GM12873 (cell line): ENCODE results near the gene SLC4A2.

Experiments used
- TF ChIP-seq, protein P1 (sequence below): IDR thresholded peaks from 2 replicates; pipeline ENCODE4 v1.5.1; 2012; ENCODE audit warnings: low read depth, mild to moderate bottlenecking, moderate library complexity, low read length, control low read depth; ENCODE audit not compliant: insufficient read depth; ENCODE audit errors: missing control alignments

Gene SLC4A2

DNA sequence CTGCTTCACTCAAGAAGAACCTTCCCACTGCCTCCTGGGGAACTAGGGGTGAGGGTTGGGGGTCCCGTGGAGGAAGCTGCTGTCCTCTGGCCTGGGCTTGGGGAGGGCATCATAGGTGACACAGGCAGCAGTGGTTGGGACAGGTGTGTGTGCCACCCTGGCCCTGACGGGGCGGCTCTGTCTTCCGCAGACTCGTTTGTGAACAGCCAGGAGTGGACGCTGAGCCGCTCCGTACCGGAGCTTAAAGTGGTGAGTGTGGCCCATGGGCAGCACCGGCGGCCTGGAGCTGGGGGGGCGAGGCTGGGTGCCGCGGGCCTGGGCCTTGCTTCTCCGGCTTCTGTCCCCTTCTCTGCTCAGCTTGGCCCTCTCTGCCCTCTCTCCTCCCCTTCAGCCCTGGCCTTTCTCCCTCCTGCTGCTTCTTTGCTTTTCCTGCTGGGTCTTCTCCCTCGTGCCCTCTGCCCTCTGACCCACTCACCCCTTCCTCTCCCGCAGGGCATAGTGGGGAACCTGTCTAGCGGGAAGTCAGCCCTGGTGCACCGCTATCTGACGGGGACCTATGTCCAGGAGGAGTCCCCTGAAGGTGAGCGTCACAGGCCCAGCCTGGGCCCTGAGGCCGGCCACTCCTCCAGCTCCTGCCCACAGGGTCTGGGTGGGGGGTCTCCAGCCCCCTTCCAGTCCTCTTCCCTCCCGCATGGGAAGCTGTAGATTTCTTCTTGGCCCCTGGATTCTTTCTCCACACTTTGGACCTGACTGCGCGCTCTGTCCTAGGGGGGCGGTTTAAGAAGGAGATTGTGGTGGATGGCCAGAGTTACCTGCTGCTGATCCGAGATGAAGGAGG, 57.4 kb downstream of the SLC4A2 start:
- TF ChIP-seq, protein P1, sequence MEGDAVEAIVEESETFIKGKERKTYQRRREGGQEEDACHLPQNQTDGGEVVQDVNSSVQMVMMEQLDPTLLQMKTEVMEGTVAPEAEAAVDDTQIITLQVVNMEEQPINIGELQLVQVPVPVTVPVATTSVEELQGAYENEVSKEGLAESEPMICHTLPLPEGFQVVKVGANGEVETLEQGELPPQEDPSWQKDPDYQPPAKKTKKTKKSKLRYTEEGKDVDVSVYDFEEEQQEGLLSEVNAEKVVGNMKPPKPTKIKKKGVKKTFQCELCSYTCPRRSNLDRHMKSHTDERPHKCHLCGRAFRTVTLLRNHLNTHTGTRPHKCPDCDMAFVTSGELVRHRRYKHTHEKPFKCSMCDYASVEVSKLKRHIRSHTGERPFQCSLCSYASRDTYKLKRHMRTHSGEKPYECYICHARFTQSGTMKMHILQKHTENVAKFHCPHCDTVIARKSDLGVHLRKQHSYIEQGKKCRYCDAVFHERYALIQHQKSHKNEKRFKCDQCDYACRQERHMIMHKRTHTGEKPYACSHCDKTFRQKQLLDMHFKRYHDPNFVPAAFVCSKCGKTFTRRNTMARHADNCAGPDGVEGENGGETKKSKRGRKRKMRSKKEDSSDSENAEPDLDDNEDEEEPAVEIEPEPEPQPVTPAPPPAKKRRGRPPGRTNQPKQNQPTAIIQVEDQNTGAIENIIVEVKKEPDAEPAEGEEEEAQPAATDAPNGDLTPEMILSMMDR, result no peak

DNA sequence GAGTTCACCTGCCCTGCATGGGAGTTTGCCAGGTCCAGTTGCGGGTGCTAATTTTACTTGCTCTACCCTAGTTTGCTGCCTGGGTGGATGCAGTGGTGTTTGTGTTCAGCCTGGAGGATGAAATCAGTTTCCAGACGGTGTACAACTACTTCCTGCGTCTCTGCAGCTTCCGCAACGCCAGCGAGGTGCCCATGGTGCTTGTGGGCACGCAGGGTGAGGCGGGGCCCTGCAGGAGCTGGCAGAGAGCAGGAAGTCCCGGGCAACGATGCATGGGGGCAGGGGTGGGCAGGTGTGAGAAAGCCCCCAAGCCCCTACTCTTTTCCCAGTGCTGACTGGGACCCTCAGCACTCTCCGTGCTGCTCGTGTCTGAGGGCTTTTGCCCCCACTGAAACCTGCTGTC, 58.2 kb downstream of the SLC4A2 start:
- TF ChIP-seq, protein P1, result no peak

DNA sequence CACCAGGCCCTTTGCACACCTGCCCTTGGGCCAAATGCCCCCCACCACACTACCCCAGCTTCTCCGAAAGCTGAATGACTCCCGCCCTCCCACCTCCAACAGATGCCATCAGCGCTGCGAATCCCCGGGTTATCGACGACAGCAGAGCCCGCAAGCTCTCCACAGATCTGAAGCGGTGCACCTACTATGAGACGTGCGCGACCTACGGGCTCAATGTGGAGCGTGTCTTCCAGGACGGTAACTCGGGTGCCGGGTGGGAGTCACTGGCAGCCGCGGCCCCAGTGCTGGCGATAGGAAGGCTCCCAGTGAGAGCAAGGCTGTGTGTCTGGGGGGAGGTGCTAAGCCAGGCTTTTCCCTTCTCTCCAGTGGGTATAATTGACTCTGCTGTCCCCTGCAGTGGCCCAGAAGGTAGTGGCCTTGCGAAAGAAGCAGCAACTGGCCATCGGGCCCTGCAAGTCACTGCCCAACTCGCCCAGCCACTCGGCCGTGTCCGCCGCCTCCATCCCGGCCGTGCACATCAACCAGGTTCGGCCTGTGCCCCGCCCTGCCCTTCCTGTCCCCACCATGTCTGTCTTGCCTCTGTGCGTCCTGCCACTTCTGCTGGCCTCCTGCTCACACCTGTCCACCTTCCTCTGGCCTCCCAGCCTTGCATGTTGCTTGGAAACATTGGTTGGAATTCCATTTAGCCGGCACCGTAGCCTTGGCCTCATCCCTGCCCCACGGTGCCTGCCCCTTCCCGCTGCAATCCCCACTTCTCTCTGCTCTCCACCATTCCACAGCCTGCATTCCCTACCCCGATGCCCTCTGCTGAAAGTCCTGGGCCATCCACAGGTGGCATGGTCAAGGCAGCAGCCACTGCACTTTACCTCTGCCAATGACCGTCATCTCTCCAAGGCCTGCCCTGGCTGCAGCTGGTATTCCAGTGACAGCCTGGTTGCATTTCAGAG, 59.0 kb downstream of the SLC4A2 start:
- TF ChIP-seq, protein P1, result no peak

DNA sequence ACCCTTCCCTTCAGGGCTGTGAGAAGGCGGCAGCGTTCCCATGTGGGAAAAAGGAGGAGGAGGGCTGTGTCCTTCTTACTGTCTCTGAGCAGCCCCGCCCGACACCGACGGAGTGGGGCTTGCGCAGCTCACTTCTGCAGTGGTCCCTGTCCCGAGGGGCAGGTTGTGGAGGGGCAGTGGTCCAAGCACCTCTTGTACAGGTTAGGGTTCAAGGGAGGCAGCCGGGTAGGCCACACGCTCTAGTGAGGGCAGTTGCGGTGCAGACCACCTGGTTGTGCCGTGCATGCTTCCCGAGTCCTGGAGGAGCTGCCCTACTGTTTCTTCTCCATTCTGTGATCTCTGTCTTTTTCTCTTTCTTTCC, 59.6 kb downstream of the SLC4A2 start:
- TF ChIP-seq, protein P1, result no peak

DNA sequence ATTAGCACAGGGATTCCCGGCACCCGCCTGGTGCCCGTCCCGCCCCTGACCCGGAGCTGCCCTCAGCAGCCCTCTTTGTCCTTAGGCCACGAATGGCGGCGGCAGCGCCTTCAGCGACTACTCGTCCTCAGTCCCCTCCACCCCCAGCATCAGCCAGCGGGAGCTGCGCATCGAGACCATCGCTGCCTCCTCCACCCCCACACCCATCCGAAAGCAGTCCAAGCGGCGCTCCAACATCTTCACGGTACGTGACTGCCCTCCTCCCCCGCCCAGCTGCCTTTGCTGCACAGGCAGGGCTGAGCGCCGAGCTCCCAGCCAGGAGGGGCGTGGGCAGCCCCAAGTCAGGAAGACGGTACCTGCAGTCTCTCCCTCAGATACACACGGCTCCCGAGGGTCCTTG, 60.5 kb downstream of the SLC4A2 start:
- TF ChIP-seq, protein P1, result no peak

DNA sequence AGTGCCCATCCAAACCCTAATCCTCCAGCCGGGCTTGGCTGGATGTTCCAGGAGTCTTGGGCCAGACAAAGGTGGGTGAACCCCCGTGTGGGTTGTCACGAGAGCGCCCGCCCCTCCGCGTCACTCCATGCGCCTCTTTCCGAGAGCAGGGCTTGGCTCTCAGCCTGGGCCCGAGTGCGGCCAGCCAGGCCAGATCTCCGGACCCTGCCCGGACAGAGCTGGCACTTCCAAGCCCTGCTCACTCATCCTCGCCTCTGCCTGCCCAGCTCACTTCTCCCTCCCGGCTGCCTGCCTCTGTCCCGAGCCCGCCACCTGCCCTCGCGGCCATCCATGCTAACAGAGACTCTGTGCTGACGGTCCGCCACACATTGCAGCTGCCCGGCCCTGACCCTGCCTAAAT, 61.5 kb downstream of the SLC4A2 start:
- TF ChIP-seq, protein P1, result no peak
